ENCODE measurements around the gene ADM2.
A peak's percentile ranks its signal among the peaks of the same experiment; 100 is the strongest.

The ADM2 gene

DNA sequence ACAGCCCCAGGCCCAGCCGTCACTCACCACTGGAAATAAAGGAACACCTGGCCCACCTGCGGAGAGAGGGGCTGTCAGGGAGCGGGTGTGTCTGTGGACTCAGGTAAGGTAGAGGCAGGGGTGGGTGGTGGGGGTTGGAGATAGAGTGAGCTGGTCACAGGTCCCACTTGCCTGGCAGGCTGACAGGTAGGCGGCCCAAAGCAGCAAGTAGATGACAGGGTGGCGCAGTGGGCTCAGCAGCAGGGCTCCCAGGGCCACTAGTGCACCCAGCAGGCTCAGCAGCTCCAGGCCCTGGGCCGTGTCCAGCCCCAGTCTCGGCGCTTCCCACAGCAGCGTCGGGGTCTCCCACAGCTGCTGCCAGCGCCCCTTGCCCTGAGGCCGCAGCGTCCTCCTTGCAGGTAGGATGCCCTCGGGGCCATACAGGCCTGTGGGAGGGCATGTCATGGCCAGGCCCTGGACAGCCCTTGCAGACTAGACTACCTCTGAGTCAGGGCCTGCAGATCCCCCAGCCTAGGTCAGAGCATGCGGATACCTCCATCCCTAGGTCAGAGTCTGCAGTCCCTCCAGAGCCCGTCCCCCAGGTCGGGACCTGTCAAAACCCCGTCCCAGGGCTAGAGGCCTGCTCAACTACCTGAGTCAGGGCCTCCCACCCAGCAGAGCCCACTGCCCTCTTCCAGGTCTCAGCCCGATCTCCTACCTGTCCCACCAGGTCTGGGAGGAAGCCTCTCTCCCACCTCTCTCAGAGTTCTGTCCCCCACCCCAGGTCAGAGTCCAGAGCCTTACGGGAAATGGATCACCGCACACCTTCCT, 25.5 kb downstream of the ADM2 start:
- peak overlapping the region; percentile 91 for H4K8ac ChIP-seq (ENCODE audit: low read length)
- no peak overlapping the region for H2BK5ac ChIP-seq (ENCODE audit: low read depth, low read length, poor library complexity, severe bottlenecking)
- peak; percentile 25 for DNase-seq
- H3K18ac ChIP-seq (ENCODE audit: low read depth in 1 of 2, low read length in 2 of 2): peak overlapping the region; percentile 79 to 97
- peak overlapping the region; percentile 82 to 100 for H3K4me3 ChIP-seq (ENCODE audit: insufficient read depth in 1 of 2, low read depth in 1 of 2, low read length in 2 of 2)
- H3K79me1 ChIP-seq (replicated peaks; ENCODE audit: low read length, poor library complexity, severe bottlenecking): peaks cover 26% of the 10 kb centered on the region
- no peak overlapping the region for H2BK12ac ChIP-seq (ENCODE audit: low read length in 2 of 2)
- H2BK120ac ChIP-seq (ENCODE audit: low read depth, low read length): no peak overlapping the region
- 31% methylated on average over 21 of the region's 21 CpGs for WGBS
- peak overlapping the region in 1 of 2 experiments; percentile 92 for H3K14ac ChIP-seq (ENCODE audit: low read length in 2 of 2)
- no peak overlapping the region for H2AK5ac ChIP-seq (ENCODE audit: low read length, severe bottlenecking)
- H3K27me3 ChIP-seq (ENCODE audit: control insufficient read depth in 1 of 2, insufficient read depth in 1 of 2, low read length in 2 of 2): no peaks in the 10 kb centered on the region
- H3K4ac ChIP-seq (ENCODE audit: low read depth in 1 of 2, low read length in 2 of 2): peak overlapping the region; percentile 41 to 80
- peak overlapping the region; percentile 64 for H3K4me2 ChIP-seq (ENCODE audit: low read length, poor library complexity, severe bottlenecking)
- H2AFZ ChIP-seq (ENCODE audit: low read depth, low read length): peak overlapping the region; percentile 55
- H3K36me3 ChIP-seq (ENCODE audit: control insufficient read depth in 1 of 2, insufficient read depth in 2 of 2, low read depth in 1 of 2, low read length in 2 of 2): peaks cover 32 to 42% of the 10 kb centered on the region in 2 experiments
- H3K9ac ChIP-seq (ENCODE audit: low read length): peak overlapping the region; percentile 97
- H2BK15ac ChIP-seq (ENCODE audit: low read depth, poor library complexity, severe bottlenecking): no peak overlapping the region
- H4K91ac ChIP-seq (ENCODE audit: low read length): peak overlapping the region; percentile 36
- H3K4me1 ChIP-seq (ENCODE audit: control insufficient read depth, insufficient read depth, low read depth, low read length): peaks cover 12% of the 10 kb centered on the region
- H3K9me3 ChIP-seq (ENCODE audit: control insufficient read depth, low read length): no peaks in the 10 kb centered on the region
- H3K23ac ChIP-seq (ENCODE audit: low read length in 2 of 2): peak overlapping the region in 1 of 2 experiments; percentile 46
- H3K27ac ChIP-seq (ENCODE audit: low read length, poor library complexity, severe bottlenecking): peak overlapping the region; percentile 60

DNA sequence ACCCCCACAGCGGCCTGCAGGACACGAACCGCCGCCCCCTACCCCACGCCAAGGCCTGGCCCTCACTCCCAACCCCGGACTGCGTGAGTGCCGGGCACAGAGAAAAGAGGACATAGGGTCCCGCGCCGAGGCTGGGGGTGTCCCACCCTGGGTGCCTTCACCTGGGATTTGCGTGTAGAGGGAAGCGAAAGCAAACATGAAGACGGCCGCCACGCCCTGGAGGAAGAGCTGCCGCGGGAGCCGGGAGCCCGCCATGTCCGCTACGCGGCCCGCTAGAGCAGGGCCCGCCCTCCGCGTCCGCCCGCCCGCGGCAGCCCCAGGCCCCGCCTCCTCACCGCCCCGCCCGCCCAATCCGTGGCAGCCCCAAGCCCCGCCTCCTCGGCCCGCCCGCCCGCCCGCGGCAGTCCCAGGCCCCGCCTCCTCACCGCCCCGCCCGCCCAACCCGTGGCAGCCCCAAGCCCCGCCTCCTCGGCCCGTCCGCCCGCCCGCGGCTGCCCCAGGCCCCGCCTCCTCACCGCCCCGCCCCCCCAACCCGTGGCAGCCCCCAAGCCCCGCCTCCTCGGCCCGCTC, 26.2 kb downstream of the ADM2 start, which contains the start of gene LMF2:
TSS of gene LMF2 (minus strand) at position 282 of the 570 bp plus-strand sequence. CDS start at position 255, 27 bp downstream.
- H3K18ac ChIP-seq (ENCODE audit: low read depth in 1 of 2, low read length in 2 of 2): peak within 1 kb of the TSS; percentile 97
- H3K4ac ChIP-seq (ENCODE audit: low read depth in 1 of 2, low read length in 2 of 2): peak within 1 kb of the TSS; percentile 41 to 80
- H2BK120ac ChIP-seq (ENCODE audit: low read depth, low read length): no peak within 1 kb of the TSS
- H3K14ac ChIP-seq (ENCODE audit: low read length in 2 of 2): peak within 1 kb of the TSS in 1 of 2 experiments; percentile 92
- peak within 1 kb of the TSS in 1 of 2 experiments; percentile 46 for H3K23ac ChIP-seq (ENCODE audit: low read length in 2 of 2)
- H3K4me1 ChIP-seq (ENCODE audit: control insufficient read depth, insufficient read depth, low read depth, low read length): peaks cover 12% of the 10 kb centered on the region
- no peak within 1 kb of the TSS for H2AK5ac ChIP-seq (ENCODE audit: low read length, severe bottlenecking)
- no peak within 1 kb of the TSS for H2BK5ac ChIP-seq (ENCODE audit: low read depth, low read length, poor library complexity, severe bottlenecking)
- no peak within 1 kb of the TSS for H2BK12ac ChIP-seq (ENCODE audit: low read length in 2 of 2)
- H3K9ac ChIP-seq (ENCODE audit: low read length): peak within 1 kb of the TSS; percentile 97
- peak within 1 kb of the TSS; percentile 95 for H4K91ac ChIP-seq (ENCODE audit: low read length)
- WGBS: 0% methylated on average over 9 of the region's 62 CpGs
- H3K27ac ChIP-seq (ENCODE audit: low read length, poor library complexity, severe bottlenecking): peak within 1 kb of the TSS; percentile 60
- peak within 1 kb of the TSS; percentile 55 for H2AFZ ChIP-seq (ENCODE audit: low read depth, low read length)
- no peaks in the 10 kb centered on the region for H3K9me3 ChIP-seq (ENCODE audit: control insufficient read depth, low read length)
- peak within 1 kb of the TSS; percentile 99 to 100 for H3K4me3 ChIP-seq (ENCODE audit: insufficient read depth in 1 of 2, low read depth in 1 of 2, low read length in 2 of 2)
- H3K79me1 ChIP-seq (replicated peaks; ENCODE audit: low read length, poor library complexity, severe bottlenecking): peaks cover 29% of the 10 kb centered on the region
- peaks cover 29 to 37% of the 10 kb centered on the region in 2 experiments for H3K36me3 ChIP-seq (ENCODE audit: control insufficient read depth in 1 of 2, insufficient read depth in 2 of 2, low read depth in 1 of 2, low read length in 2 of 2)
- H2BK15ac ChIP-seq (ENCODE audit: low read depth, poor library complexity, severe bottlenecking): peak within 1 kb of the TSS; percentile 80
- peak within 1 kb of the TSS; percentile 64 for H3K4me2 ChIP-seq (ENCODE audit: low read length, poor library complexity, severe bottlenecking)
- DNase-seq: peak; percentile 79
- H3K27me3 ChIP-seq (ENCODE audit: control insufficient read depth in 1 of 2, insufficient read depth in 1 of 2, low read length in 2 of 2): no peaks in the 10 kb centered on the region
- peak within 1 kb of the TSS; percentile 97 for H4K8ac ChIP-seq (ENCODE audit: low read length)

DNA sequence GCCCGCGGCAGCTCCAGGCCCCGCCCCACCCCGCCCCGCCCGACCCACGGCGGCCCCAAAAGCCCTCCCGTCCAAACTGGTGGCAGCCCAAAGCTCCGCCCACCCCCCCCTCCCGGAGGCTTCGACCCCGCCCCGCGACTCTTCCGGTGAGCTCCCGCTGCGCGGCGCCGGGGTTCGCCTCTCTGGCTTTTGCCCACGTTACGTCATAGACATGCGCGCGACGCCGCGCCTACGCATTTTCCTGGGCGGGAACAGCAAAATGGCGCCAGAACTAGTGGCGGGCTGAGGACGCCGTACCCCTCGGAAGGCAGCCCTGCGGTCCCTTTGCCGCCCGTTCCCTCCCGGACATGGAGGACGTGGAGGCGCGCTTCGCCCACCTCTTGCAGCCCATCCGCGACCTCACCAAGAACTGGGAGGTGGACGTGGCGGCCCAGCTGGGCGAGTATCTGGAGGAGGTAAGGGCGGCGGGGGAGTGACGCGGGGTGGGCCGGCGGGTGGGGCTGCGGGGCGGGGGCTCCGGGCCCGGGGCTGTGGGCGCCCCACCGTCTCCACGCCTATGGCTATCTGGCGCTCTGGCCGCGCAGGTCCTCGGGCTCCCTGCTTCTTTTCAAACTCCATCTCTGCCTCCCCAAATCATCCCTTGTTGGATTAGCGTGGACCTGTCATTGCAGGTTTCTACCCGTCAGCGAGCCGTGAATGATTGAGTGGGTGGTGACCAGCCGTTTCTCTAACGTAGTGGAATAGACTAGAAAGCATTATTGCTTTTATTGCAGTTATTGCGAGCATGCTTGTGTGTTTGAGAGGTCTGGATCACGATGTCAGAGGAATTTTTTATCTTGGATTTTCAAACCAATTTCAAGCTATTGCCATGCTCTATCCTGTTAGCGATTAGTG, 26.9 kb downstream of the ADM2 start, which contains the start of gene NCAPH2:
TSS of gene NCAPH2 (plus strand) at position 234 of the 894 bp plus-strand sequence. CDS start at position 348, 114 bp downstream.
- Histone ChIP-seq H3K4ac (ENCODE audit: low read depth in 1 of 2, low read length in 2 of 2) (peak within 1 kb of the TSS in 1 of 2 experiments; percentile 80), H4K8ac (ENCODE audit: low read length) (peak within 1 kb of the TSS; percentile 97), H3K4me2 (ENCODE audit: low read length, poor library complexity, severe bottlenecking) (peak within 1 kb of the TSS; percentile 64), H2BK12ac (ENCODE audit: low read length in 2 of 2) (no peak within 1 kb of the TSS), H3K18ac (ENCODE audit: low read depth in 1 of 2, low read length in 2 of 2) (peak within 1 kb of the TSS; percentile 97), H3K23ac (ENCODE audit: low read length in 2 of 2) (peak within 1 kb of the TSS in 1 of 2 experiments; percentile 46), H4K91ac (ENCODE audit: low read length) (peak within 1 kb of the TSS; percentile 95), H2BK15ac (ENCODE audit: low read depth, poor library complexity, severe bottlenecking) (peak within 1 kb of the TSS; percentile 80), H2BK120ac (ENCODE audit: low read depth, low read length) (no peak within 1 kb of the TSS), H2BK5ac (ENCODE audit: low read depth, low read length, poor library complexity, severe bottlenecking) (no peak within 1 kb of the TSS), H3K79me1 (replicated peaks; ENCODE audit: low read length, poor library complexity, severe bottlenecking) (peaks cover 28% of the 10 kb centered on the region), H3K9ac (ENCODE audit: low read length) (peak within 1 kb of the TSS; percentile 97), H2AFZ (ENCODE audit: low read depth, low read length) (peak within 1 kb of the TSS; percentile 55), H3K27ac (ENCODE audit: low read length, poor library complexity, severe bottlenecking) (peak within 1 kb of the TSS; percentile 60), H2AK5ac (ENCODE audit: low read length, severe bottlenecking) (no peak within 1 kb of the TSS), H3K36me3 (ENCODE audit: control insufficient read depth in 1 of 2, insufficient read depth in 2 of 2, low read depth in 1 of 2, low read length in 2 of 2) (peaks cover 22 to 32% of the 10 kb centered on the region in 2 experiments), H3K4me3 (ENCODE audit: insufficient read depth in 1 of 2, low read depth in 1 of 2, low read length in 2 of 2) (peak within 1 kb of the TSS; percentile 99 to 100), H3K9me3 (ENCODE audit: control insufficient read depth, low read length) (no peaks in the 10 kb centered on the region), H3K27me3 (ENCODE audit: control insufficient read depth in 1 of 2, insufficient read depth in 1 of 2, low read length in 2 of 2) (no peaks in the 10 kb centered on the region), H3K14ac (ENCODE audit: low read length in 2 of 2) (peak within 1 kb of the TSS in 1 of 2 experiments; percentile 92), H3K4me1 (ENCODE audit: control insufficient read depth, insufficient read depth, low read depth, low read length) (peaks cover 14% of the 10 kb centered on the region)
- WGBS: under 1% methylated on average over 51 of the region's 76 CpGs
- peak; percentile 96 for DNase-seq

Data from mesenchymal stem cell (in vitro differentiated cells and primary cell).